ENCODE data around the gene ZFP62. TPM values are rescaled to one million over a fixed set of nuclear protein-coding genes. Genes with fewer than 3 reads are reported as not detected.

ZFP62 gene
- total RNA-seq, 4 donors from 2014 or later: 9.2 to 21.8 (median 10.8) TPM

- TF ChIP-seq CTCF (IDR thresholded peaks at IDR 0.05): no peak
- peak; percentile 15 for DNase-seq (ENCODE audit: low spot score)
- ATAC-seq (ENCODE audit: low FRiP score): no peak
Observed at GRCh38 chr5:180808461-180809000, 52.5 kb downstream of the ZFP62 start.

GRCh38 chr5:180807654-180808414, 53.2 kb downstream of the ZFP62 start:
- peak; percentile 5 for DNase-seq (ENCODE audit: low spot score)
- no peak for TF ChIP-seq CTCF (IDR thresholded peaks at IDR 0.05)
- no peak for ATAC-seq (ENCODE audit: low FRiP score)

GRCh38 chr5:180807046-180807445, 54.0 kb downstream of the ZFP62 start:
- DNase-seq (ENCODE audit: low spot score) (peak; percentile 3), ATAC-seq (ENCODE audit: low FRiP score) (no peak)
- TF ChIP-seq CTCF (IDR thresholded peaks at IDR 0.05): no peak

- no peak for TF ChIP-seq CTCF (IDR thresholded peaks at IDR 0.05)
- peak; percentile 20 for DNase-seq (ENCODE audit: low spot score)
- no peak for ATAC-seq (ENCODE audit: low FRiP score)
Observed at GRCh38 chr5:180806351-180807011, 54.6 kb downstream of the ZFP62 start.

GRCh38 chr5:180804129-180804618, 56.9 kb downstream of the ZFP62 start:
- no peak for TF ChIP-seq CTCF (IDR thresholded peaks at IDR 0.05)
- ATAC-seq (ENCODE audit: low FRiP score): no peak
- peak; percentile 6 for DNase-seq (ENCODE audit: low spot score)

GRCh38 chr5:180803181-180804128, 57.6 kb downstream of the ZFP62 start:
- no peak for ATAC-seq (ENCODE audit: low FRiP score)
- peak in 1 of 3 donors; percentile 4 for TF ChIP-seq CTCF (IDR thresholded peaks at IDR 0.05)
- no peak for DNase-seq (ENCODE audit: low spot score)
